Hematopoietic multipotent progenitor cell treated with erythropoietin and hydrocortisone succinate and interleukin-3 and kit ligand, for 4 days (in vitro differentiated cells): ENCODE results near the gene KLF9.

ENCODE experiments used
- DNase-seq: peaks from one replicate; pipeline ENCODE4 v3.0.0-alpha.2; 2015

Gene KLF9

GRCh38 chr9:70421272-70422180 is 7.1 kb upstream of the KLF9 start:
- DNase-seq, result no peak

DNA sequence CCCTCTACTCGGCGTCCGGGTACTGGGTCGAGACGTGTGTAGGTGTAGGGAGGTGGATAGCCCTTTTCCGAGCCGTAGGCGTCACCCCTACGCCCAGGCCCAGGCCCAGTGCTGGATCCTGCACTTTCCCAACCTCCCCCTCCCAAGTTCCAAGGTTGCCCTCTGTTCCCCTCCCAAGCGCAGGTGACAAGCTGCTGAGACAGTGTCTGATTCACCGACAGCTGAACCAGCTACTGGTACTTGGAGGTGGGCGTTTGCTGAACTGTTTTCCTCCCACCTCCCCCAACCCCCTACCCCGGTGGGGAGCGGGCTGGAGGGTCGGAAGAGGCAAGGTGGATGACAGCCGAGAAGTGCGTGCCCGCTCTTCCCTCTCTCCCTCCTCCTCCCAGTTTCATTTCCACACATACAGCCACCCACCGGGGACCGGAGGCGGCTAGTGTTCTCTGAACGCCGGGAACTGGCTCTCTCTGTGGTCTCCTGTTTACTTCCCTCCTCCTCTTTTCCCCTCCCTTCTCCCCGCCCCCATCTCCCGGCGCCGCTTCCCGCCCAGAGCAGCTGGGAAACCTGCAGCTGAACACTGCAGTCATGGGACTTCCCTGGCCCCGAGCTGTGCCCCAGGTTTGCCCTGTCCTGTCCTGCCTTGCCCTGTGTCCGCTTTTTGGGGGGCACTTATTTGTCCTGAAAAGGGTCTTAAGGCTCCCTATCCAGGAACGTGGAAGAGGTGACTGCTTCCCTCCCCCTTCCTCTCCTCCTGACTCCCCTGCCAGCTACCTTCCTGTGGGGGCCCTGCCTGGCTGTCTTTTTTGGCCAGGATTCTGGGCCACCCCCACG is 6.2 kb upstream of the KLF9 start:
- DNase-seq, result peak; percentile 78

DNA sequence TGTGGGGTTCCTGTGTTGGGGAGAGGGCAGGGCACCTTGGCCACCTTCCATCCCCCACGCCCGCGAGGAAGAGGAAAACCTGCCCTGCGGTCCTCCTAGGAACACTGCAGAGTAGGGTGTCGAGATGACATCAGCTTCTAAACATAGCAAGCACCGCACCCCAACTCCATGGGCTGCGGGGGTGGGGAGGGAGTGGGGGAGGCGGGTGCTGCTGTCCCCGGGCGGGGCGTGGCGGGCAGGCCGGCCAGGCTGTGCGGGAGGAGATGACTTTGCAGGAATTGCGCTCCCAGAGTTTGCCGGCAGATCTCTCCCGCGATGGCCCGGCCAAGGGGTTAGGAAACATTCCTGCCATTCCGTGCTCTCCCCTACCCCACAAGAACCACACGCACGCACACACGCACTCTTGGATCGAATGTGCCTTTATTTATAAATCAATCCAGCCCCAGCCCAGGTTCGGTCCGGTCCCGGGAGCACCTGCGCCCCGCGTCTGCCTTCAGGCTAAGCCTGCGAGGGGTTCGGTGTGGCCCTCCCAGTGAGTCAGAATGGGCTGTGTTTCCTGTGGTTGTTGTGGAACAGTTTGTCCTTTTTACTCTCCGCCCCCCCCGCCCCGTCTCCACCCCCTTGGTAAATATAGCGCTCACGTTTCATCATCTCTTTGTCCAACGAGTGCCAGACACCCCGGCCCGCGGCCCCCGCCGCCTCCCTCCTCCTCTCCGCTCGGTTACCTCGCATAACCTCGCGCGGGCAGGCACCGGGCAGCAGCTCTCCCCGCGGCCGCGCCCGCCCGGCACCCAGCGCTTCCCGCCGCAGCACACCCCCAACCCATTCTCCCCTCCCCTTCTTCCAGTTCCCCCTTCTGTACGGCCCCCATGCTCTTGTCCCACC is 5.3 kb upstream of the KLF9 start:
- peak; percentile 98 for DNase-seq

- peak; percentile 99 for DNase-seq
These were observed 4.5 kb upstream of the KLF9 start for GRCh38 chr9:70418822-70419555.

- DNase-seq, result no peak
These were observed 1.0 kb upstream of the KLF9 start for GRCh38 chr9:70415476-70415875.

- DNase-seq, result no peak
These were observed 584 bp upstream of the KLF9 start for GRCh38 chr9:70415041-70415440.

GRCh38 chr9:70413464-70413798 is 1.0 kb downstream of the KLF9 start:
- DNase-seq, result peak; percentile 92

DNA sequence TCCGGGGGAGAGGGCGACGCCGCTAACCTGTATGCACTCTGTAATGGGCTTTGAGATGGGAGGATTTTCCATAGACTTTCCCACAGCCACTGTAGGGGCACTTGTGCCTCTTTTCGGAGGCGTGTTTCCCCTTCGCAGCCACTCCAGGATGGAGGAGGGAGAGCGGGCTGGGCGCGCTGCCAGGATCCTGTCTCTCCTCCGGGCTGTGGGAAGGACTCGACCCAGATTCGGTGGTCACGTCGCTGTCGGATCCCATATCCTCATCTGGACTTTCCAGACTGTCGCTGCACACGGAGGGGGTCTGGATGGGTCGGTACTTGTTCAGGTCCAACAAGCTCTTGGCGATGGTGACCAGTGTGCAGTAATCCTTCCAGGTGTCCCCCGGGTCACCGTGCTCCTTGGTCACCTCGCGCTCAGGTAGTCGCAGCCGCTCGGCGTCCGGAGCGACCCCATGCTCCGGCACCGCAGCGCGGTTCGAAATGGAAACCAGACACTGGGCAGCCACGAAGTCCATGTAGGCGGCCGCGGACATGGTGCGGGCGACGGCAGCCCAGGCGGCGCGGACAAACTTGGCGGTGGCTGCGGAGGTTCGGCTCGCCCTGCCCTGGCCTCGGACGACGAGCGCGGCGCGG is 1.5 kb downstream of the KLF9 start:
- DNase-seq, result peak; percentile 64

GRCh38 chr9:70411930-70412831 is 2.3 kb downstream of the KLF9 start:
- peak; percentile 96 for DNase-seq

DNA sequence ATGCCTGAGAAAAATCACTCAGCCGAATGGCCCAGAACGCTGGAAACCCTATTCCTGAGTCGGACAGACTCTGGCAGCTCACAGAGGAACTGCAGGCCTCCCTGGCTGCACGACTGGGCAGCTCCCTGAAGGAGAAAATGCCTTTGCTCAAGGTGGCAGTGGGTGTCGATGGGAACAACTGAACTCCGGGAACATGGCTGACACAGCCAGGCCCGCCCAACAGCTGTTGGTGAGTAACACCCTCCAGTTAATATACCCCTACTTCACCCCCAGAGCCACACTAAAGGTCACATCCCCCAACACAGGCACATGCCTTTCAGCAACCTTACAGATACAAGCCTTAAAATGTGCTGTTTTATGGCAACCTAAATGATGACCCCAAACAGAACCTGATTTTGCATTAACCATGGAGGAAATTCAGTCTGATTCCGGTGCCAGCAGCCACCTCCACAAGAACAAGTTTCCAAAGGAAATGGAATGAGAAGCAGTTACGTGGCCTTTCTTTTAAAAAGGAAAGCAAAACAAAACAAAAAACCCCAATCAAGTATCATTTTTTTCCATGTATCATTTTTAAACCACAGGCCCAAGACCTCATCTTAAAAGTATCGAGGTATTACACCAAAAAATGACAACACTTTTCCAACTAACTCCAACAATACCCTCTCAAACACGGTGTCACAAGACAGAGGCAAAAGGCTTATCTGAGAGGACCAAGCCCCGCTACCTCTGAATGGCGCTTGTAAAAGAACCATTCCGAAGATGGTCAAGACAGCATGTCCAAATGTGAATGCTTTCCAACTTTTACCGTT is 3.1 kb downstream of the KLF9 start:
- peak; percentile 52 for DNase-seq

- DNase-seq, result peak; percentile 41
These were observed 4.1 kb downstream of the KLF9 start for GRCh38 chr9:70410368-70410767.

DNA sequence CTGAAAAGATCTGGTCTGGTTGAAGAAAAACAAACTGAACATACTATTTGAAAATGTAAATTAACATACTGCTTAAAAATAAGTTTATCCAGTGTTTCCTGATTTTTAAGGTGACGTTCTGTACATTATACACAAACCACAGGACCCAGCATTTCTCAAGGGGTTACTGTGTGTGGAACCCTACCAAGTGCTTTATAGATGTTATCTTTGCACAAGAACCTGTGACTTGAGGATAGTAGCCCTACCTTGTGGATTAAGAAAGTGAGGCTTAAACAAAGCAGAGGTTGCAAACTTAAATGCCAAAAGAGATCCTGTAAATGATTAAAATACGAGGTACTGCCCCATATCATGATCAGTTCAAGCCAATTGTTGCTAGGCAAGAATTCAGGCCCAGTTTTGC is 4.7 kb downstream of the KLF9 start:
- no peak for DNase-seq

GRCh38 chr9:70409280-70409679 is 5.2 kb downstream of the KLF9 start:
- DNase-seq, result no peak

DNA sequence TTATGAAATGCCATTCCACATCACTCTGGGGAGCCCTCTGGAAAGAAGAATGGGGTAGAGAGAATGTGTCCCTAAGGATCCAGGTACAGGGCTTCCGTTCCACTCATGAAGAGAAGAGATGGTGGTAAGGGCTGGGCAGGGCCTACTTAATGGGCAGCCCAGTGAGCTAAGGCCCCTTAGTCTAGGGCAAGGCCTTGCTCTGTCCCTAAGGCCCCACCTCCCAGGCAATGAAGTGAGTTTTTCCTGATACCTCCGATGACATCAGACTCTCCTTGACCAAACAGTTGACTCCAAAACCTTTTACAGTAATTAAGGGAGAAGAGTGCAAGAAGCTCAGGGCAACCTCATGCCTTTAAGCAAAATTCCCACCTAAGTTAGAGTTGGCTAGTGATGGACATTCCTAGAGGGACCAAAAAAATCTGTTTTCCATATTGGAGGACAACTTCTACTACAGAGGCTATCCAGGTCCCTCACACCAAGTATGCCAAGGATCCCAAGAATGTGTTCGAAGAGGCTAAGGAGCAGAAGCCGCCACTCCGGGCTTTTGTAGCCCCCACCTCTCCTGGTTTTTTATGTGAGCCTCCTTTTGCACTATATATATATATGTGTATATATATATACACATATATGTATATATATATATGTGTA is 5.9 kb downstream of the KLF9 start:
- DNase-seq, result no peak

DNA sequence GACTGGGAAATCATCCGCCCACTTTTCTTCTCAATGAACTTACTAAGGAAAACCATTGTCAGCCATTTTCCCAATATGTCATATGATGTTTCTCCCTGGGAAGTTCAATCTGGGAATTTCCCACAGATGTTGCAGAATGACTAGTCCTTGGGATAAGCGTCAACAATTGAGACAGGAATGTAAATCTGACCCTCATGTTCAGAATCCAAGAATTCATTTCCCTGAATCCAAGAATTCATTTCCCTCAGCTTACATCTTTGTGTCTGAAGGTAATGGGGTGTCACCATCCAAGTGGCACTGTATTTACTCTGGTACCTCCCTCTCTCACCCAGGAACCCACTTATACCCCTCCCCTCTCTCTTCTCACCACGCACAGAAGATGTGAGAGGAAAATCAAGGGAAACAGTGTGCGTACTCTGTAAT is 7.4 kb downstream of the KLF9 start:
- no peak for DNase-seq

DNA sequence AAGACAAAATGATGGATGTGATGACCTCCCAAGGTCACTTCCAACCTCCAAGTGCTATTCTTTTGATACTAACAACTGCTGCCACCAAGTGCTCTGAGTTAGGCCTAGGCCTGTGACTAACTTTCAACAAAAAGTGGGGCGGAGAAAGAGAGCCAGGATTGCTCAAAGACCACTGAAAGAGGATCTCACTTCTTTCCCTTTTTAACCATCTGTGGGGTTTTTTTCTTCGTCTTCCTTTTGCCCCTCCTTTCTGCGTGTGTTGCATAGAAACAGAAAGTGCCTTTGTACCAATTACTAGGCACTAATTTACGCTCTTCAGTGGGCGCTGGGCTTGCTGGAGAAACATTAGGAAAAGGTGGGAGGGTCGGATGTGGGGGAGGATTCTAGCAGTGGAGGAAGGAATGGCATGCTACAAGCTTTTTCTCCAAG is 8.0 kb downstream of the KLF9 start:
- DNase-seq, result peak; percentile 82

DNA sequence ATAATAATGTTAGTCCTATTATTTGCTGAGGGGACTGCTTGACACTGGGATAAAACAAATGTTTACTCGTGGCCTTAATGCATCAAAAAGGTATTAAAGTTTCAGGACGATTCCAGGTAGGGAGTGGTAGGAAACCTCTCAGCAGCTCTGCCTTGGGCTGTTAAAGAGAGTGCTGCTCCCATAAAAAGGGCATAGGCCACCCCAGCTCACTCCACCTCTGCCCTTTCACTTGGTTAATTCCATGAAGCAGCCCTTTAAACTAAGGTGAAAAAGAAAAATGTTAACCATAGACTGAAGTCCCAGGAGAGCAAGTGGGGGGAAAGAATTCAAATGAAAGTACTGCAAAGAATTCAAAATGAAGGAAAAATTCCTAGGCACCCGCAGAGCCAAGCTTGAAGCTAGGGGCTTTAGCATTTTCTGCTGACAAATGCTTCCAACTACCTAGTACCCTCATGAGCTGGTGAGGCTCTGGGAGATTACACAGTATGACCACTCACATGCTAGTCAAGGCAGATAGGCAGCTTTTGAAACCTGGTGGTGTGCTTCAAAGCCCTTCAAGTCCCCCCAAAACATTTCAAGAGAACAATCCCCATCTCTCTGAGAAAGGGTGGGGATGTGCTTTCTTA is 8.5 kb downstream of the KLF9 start:
- no peak for DNase-seq

DNA sequence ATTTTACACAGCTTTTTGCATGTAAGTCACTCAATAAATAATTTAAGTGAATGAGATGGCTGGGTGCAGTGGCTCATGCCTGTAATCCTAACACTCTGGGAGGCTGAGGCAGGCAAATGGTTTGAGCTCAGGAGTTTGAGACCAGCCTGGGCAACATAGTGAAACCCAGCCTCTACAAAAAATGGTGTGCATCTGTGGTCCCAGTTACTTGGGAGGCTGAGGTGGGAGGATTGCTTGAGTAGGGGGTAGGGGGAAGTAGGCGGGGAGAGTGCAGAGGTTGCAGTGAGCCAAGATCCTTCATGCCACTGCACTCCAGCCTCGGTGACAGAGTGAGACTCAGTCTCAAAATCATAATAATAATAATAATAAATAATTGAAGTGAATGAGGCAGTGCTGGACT is 10.2 kb downstream of the KLF9 start:
- no peak for DNase-seq

DNA sequence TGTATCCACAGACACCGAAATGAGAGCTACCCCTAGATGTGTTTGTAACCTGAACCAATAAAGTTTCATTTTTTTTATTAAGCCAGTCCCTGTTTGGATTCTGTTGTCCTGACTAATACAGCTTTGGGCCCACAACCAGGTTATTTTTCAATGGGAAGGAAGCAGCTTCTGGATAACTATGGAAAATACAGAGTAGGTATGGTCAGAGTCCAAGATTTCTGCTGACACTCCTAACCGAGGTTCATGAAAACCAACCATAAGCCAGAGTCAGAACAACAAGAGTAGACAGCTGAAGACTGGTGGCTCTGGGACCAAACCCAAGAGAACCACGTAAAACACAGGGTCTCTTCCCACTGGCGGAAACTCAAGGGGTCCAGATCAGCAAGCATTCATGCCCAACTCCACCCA is 10.8 kb downstream of the KLF9 start:
- no peak for DNase-seq
